NAMALWA (cell line): ENCODE measurements around the gene ARFGEF2.
"Not testable (repeated sequence)": the region's sequence is repeated elsewhere in the genome, so short reads cannot be mapped to it uniquely, and the experiment has no call there.

Experiments
- DNase-seq: peaks from one replicate; pipeline ENCODE4 v3.0.0-alpha.2; 2015; ENCODE audit warnings: low spot score

ARFGEF2 gene

GRCh38 chr20:48951646-48952045 is 30.1 kb downstream of the ARFGEF2 start:
- no peak for DNase-seq

GRCh38 chr20:48952656-48953055 is 31.1 kb downstream of the ARFGEF2 start:
- no peak for DNase-seq

- no peak for DNase-seq
Observed at GRCh38 chr20:48953653-48954052, 32.1 kb downstream of the ARFGEF2 start.

GRCh38 chr20:48956052-48956451 is 34.5 kb downstream of the ARFGEF2 start:
- DNase-seq, result no peak

- no peak for DNase-seq
Observed at GRCh38 chr20:48957053-48957481, 35.6 kb downstream of the ARFGEF2 start.

- no peak for DNase-seq
Observed at GRCh38 chr20:48957533-48957932, 36.0 kb downstream of the ARFGEF2 start.

GRCh38 chr20:48958743-48959142 is 37.2 kb downstream of the ARFGEF2 start:
- DNase-seq, result no peak

- no peak for DNase-seq
Observed at GRCh38 chr20:48959899-48960550, 38.5 kb downstream of the ARFGEF2 start.

- DNase-seq, result no peak
Observed at GRCh38 chr20:48962421-48962820, 40.9 kb downstream of the ARFGEF2 start.

GRCh38 chr20:48962976-48963771 is 41.7 kb downstream of the ARFGEF2 start:
- no peak for DNase-seq

GRCh38 chr20:48965189-48965910 is 43.8 kb downstream of the ARFGEF2 start:
- no peak for DNase-seq

GRCh38 chr20:48970681-48971365 is 49.3 kb downstream of the ARFGEF2 start:
- no peak for DNase-seq

- no peak for DNase-seq
Observed at GRCh38 chr20:48971956-48972355, 50.4 kb downstream of the ARFGEF2 start.

GRCh38 chr20:48972816-48973215 is 51.3 kb downstream of the ARFGEF2 start:
- no peak for DNase-seq

GRCh38 chr20:48975955-48976354 is 54.4 kb downstream of the ARFGEF2 start:
- no peak for DNase-seq

GRCh38 chr20:48979980-48980379 is 58.5 kb downstream of the ARFGEF2 start:
- not testable (repeated sequence) for DNase-seq

- DNase-seq, result no peak
Observed at GRCh38 chr20:48983423-48984400, 62.2 kb downstream of the ARFGEF2 start.

- DNase-seq, result no peak
Observed at GRCh38 chr20:48984575-48985219, 63.2 kb downstream of the ARFGEF2 start.

GRCh38 chr20:48986899-48987298 is 65.4 kb downstream of the ARFGEF2 start:
- peak; percentile 21 for DNase-seq

GRCh38 chr20:48990467-48990866 is 69.0 kb downstream of the ARFGEF2 start:
- DNase-seq, result no peak

GRCh38 chr20:48995589-48995988 is 74.1 kb downstream of the ARFGEF2 start:
- DNase-seq, result no peak
